Dermis microvascular lymphatic vessel endothelial cell (primary cell): ENCODE results near the gene GRK6. TPM values are rescaled to one million over a fixed set of nuclear protein-coding genes. Genes with fewer than 3 reads are reported as not detected.

ENCODE experiments used
- DNase-seq, 2 donors: peaks; one replicate each; pipeline versions ENCODE4 v3.0.0 to v3.0.0-alpha.2; 2010; ENCODE audit warnings: low read depth in 2 of 2
- total RNA-seq: library from RNA; depleted of rRNA; stranded (reverse); fragments of >200 nt; gene quantifications from 2 replicates; pipeline ENCODE4 v1.2.1, GENCODE V29; 2014

The GRK6 gene
- total RNA-seq, 1 donor from 2014 or later: 15.4 TPM

DNA sequence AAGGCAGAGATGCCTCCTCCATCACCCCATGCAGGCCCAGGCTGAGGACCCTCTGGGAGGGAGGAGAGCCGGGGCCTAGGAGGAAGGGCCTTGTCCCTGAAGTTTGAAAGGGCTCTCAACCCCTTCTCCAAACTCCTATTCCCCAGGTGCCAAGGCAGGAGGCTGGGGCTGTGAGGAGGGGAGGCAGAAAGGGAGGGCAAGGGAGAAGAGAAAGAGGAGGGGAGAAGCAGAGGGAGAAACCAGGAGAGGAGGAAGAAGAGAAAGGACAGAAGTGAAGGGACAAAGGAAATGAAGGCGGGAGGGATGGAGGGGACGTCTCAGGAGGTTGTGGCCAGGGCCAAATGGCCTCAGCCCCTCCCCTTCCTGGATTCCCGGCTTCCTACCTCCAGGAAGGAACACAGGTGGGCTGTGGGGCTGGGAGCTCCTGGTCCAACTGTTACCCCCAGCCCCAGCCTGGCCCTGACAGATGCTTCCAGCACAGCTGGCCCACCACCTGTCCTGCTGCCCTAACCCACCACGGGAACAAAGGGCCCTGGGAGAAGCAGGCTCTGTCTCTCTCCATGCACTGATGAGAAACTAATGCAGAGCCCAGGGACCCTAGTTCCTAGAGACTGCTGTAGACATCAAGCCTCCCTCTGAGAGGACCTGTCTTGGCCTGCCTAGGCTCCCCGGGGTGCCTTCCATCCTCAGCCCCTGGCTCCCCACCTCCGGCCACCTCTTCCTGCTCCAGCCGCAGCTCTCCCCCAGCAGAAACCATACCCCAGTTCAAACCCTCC lies 43.5 kb downstream of the GRK6 start:
- no peak for DNase-seq

- no peak for DNase-seq
Measured at GRCh38 chr5:177470759-177471536, 44.5 kb downstream of the GRK6 start.

DNA sequence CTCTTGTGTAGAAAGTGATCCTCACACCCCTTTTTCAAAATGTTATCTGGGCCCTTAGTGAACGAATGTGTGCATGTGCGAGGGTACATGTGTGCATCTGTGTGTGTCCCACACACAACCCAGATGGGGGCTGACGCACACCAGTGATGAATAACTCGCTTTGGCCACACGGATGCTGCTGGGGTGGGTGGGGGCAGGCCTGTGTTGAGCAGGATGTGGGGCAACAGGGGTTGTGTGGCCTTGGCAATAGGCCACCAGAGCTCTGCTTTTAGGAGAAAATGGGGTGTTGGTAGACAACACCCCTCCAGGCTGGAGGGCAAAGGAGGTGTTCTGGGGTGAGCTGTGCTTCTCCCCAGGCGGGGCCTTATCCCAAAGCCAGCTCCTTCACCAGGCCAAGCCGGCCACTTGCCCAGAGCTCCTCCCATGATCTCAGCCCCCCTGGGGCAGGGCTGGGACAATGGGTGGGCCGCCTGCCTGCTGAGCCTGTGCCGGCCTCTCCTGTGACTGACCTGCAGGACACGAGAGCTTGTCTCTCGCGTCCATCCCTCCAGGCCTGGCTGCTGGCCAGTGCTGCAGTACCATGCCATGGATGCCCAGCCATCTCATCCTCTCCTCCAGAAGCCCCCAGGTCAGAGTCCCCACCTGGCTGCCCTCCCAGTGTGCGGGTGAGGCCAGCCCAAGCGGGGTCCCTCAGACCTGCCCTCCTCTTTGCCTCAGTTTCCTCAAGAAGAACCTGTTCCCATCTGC lies 45.3 kb downstream of the GRK6 start:
- peak in 1 of 2 donors; percentile 31 for DNase-seq

DNA sequence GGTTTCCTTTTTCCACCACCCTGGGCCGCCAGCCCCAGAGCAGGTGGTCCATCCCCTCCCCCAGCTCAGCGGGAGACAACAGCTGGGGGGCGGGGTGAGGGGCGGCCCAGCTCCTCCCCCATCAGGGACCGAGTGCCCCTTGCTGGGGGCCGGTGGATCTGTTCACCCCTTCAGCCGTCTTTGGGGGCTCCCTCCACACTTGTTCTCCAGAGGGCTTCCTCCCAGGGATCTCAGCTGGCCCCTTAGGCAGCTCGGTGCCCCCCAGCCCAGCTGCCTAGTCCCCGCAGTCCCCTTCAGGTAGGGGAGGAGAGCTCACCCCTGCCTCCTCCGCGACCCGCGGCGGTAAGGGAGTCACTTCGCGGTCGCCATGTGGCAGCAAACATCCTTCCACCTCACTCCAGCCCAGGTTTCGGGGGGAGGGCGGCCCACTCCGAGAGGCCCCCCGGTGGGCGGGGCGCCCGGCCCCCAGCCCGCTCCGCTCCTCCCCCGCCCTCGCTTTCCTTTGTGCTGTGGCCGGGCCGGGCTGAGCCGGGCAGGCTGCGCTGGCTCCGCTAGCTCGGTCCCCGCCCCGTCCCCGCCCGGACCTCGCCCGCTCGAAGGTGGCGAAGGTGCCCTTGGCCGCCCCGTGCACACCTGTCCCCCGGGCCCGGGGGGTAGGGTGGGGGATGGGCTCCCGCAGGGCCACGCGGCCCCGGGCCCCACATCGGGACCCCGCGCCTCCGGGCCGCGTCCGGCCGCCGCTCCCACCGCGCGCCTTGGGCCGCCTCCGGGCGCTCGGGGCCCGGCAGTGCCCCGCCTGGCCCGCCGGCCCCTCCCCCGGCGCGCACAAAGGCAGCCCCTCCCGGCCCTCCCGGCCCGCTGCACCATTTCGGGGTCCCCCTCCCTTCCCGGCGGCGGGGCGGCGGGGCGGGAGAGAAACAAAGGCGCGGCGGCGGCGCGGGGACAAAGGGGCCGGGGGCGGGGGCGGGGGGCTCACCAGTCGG lies 46.3 kb downstream of the GRK6 start:
- DNase-seq: peak in 1 of 2 donors; percentile 57

GRCh38 chr5:177473443-177474001 lies 47.0 kb downstream of the GRK6 start, which contains the start of gene DBN1:
Gene DBN1 (minus strand): TSS chr5:177473634. CDS start chr5:177473521, 113 bp downstream.
- peak in 1 of 2 donors; percentile 64 for DNase-seq

DNA sequence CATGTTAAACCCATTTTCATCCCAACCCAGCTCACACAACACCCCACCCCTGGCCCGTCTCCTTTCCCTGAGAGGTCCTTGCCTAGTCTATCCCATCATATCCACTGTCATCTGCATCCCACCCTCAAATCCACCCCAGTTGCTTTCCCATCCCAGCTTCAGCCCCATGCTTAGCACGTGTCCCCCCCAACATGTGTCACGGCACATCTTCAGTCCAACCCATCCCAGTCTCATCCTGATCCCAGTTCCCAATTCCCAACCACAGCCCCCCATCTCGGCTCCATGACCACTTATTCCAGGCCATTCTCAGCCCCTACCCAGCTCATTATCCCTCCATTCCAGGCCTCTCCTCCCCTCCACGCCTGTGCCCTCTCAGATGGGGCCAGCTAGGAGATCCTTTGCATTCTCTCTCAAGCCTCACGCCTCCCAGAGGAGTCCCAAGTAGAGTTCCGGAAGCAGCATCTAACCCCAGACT lies 47.6 kb downstream of the GRK6 start:
- DNase-seq: no peak

GRCh38 chr5:177474846-177475562 lies 48.5 kb downstream of the GRK6 start:
- DNase-seq: no peak

DNA sequence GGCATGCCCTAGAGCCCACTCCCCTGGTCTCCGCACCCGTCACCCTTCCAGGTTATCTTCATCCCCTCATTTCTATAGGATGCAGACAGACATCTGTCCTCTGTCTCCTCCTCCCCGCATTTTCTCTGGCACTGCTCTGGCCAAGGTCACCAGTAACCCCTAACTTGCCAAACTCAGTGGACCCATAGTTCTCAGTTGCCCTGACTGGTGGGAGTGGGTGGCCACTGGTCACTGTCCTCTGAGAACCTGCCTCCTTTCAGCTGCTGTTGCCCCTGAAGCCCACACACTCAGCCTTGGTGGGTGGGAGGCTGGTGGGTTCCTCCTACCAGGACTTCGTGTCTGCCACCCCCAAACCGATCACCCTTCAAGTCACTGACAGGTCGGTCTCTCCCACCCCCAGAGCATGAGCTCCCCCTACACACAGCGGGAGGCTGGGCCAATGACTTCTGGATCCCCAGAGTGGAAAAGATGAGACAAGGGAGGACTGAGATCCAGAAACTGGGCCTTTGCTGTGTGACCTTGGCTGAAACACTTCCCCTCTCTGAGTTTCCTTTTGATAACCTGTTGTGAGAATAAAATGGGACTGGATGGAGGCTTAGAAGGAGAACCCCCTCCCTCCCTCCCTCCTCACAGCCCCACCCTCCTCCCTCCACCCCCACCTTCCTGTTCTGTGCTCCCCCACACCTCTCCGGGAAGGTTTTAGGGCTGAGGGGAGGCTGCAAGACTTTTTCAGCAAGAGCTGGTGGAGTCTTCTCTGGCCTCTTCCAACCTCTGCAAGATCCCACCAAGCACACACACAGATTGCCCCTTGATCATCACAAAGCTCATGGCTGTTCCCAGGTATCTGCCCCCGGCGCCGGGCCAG lies 49.3 kb downstream of the GRK6 start:
- DNase-seq: no peak

- DNase-seq: peak in 1 of 2 donors; percentile 76
Measured at GRCh38 chr5:177476531-177477233, 50.2 kb downstream of the GRK6 start.

GRCh38 chr5:177477701-177478477 lies 51.4 kb downstream of the GRK6 start:
- no peak for DNase-seq

DNA sequence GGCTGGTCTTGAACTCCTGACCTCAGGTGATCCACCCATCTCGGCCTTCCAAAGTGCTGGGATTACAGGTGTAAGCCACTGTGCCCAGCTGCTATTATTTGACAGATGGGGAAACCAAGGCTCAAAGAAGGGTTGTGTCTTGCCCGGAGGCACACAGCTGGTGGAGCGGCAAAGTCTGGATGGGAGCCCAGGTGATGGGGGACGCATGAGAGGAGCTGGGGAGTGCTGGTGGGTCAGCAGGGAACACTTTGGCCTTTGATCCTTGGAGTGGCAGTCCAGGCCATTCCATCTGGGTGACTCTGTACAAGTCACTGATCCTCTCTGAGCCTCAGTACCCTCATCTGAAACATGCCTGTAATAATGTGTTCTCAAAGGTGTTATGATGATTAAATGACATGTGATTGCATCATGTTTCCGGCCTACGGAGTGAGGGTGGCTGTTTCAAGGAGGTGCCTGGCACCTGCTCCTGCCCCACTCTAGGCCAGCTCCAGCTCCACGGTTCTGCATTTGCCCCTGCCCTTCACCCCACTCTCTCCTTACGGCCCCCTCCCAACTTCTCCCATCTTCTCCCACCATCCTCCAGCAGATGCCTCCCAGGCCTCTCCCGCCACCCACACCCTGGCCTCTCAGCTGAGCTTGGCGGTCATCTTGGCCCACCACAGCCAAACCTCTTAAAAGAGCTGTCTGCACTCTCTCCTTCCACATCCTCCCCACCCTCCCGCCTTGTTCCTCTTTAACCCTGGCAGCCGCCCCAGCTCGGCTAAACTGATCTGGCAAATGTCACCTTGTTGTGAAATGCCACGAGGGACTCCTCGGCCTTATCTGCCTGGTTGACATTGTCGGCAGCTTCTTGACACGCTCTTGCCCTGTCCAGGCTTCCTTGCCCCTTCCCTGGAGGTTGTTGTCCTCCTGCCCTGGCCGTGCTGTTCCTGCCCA lies 52.5 kb downstream of the GRK6 start:
- DNase-seq: no peak

GRCh38 chr5:177479774-177480173 lies 53.3 kb downstream of the GRK6 start:
- DNase-seq: no peak

- DNase-seq: no peak
Measured at GRCh38 chr5:177482359-177482795, 55.9 kb downstream of the GRK6 start.

DNA sequence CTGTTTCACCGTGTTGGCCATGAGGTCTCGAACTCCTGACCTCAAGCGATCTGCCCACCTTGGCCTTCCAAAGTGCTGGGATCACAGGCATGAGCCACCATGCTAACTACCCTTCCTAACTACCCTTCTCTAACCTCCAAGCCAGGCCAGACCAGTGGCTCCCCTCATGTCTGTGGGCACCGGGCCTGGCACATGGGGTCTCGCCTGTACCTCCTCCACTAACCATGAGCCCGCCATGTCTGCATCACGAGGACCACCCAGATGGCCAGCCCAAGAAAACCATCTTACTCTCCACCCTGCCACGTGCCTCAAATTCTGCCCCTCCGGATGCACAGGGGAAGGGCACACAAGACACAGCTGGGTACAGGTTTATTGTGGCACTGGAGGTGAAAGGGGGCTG lies 56.6 kb downstream of the GRK6 start:
- no peak for DNase-seq

GRCh38 chr5:177483994-177484901 lies 57.8 kb downstream of the GRK6 start:
- DNase-seq: no peak
